ENCODE data around the gene C20orf204. TPM values are rescaled to one million over a fixed set of nuclear protein-coding genes. Genes with fewer than 3 reads are reported as not detected.

C20orf204 gene
- total and polyA plus RNA-seq, 9 of the 15 experiments (the other 6 are each of a cell fraction or from before 2014, with no cell fraction given), result 0.11 to 1.1 (median 0.36) TPM; not detected in 2

DNA sequence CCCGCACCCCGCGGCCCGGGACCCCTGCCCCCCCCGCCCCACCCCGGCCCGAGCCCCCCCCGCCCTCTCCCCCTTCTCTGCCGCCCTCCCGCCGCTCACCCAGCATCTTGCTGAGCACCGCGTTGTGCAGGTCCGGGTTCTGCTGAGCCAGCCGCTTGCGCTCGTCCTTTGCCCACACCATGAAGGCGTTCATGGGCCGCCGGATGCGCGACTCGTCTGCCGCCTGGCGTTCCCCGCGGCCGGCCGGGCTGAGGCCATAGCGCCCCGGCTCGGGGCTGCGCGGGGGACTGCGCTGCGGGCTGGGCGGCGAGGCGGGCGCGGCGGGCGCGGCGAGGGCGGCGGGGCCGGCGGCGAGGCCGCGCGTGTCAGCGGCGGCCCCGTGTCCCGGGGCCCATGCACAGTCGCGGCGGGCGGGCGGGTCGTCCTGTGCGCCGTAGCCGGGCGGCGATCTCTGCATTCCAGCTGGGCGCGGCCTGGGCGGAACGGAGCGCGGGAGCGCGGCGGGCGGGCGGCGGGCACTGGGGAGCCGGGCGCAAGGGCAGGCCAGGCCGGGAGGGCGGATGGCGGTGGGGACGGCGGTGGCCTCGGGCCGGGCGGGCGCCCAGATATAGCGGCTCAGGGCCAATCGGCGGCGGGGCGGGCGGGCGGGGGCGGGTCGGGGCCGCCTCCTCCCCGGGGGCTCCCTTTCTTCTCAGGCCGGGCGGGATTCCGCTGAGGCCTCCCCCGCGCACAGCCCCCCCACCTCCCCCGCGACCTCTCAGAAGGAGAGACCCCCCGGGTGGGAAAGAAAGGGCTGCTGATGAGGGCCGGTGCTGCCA lies 13.3 kb downstream of the C20orf204 start, which contains the start of gene SOX18 (continued):
- TF ChIP-seq ZNF431 (CRISPR knock-in tag; IDR thresholded peaks at IDR 0.05) (no peak), SMAD4 (CRISPR knock-in tag; conservative IDR thresholded peaks at IDR 0.05) (no peak), TAF7 (tag; IDR thresholded peaks at IDR 0.05) (no peak), SMARCB1 (IDR thresholded peaks at IDR 0.05; ENCODE audit: insufficient read length, low read depth) (no peak), NBN (IDR thresholded peaks at IDR 0.05; ENCODE audit: low read depth) (no peak), CBX1 (IDR thresholded peaks at IDR 0.05; ENCODE audit: low read depth) (no peak), ZNF778 (CRISPR knock-in tag; IDR thresholded peaks at IDR 0.05) (no peak), MYC (IDR thresholded peaks at IDR 0.05; ENCODE audit: low read depth, low read length) (no peak; the same call in 1 of the 2 replicates), MYC (CRISPR knock-in tag; IDR thresholded peaks at IDR 0.05; ENCODE audit: borderline replicate concordance, low read depth) (no peak), RB1 (IDR thresholded peaks at IDR 0.05; ENCODE audit: low read depth) (no peak), JUN (IDR thresholded peaks at IDR 0.05; ENCODE audit: borderline replicate concordance, low read depth, low read length) (no peak), JUN (CRISPR knock-in tag; IDR thresholded peaks at IDR 0.05; ENCODE audit: borderline replicate concordance) (no peak), CBFA2T3 (IDR thresholded peaks at IDR 0.05) (no peak)
- TF ChIP-seq, protein P1, sequence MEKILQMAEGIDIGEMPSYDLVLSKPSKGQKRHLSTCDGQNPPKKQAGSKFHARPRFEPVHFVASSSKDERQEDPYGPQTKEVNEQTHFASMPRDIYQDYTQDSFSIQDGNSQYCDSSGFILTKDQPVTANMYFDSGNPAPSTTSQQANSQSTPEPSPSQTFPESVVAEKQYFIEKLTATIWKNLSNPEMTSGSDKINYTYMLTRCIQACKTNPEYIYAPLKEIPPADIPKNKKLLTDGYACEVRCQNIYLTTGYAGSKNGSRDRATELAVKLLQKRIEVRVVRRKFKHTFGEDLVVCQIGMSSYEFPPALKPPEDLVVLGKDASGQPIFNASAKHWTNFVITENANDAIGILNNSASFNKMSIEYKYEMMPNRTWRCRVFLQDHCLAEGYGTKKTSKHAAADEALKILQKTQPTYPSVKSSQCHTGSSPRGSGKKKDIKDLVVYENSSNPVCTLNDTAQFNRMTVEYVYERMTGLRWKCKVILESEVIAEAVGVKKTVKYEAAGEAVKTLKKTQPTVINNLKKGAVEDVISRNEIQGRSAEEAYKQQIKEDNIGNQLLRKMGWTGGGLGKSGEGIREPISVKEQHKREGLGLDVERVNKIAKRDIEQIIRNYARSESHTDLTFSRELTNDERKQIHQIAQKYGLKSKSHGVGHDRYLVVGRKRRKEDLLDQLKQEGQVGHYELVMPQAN (IDR thresholded peaks at IDR 0.05; ENCODE audit: borderline replicate concordance), result no peak
- TF ChIP-seq, protein P2, sequence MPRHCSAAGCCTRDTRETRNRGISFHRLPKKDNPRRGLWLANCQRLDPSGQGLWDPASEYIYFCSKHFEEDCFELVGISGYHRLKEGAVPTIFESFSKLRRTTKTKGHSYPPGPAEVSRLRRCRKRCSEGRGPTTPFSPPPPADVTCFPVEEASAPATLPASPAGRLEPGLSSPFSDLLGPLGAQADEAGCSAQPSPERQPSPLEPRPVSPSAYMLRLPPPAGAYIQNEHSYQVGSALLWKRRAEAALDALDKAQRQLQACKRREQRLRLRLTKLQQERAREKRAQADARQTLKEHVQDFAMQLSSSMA (CRISPR knock-in tag; IDR thresholded peaks at IDR 0.05), result no peak
- TF ChIP-seq, protein P3, sequence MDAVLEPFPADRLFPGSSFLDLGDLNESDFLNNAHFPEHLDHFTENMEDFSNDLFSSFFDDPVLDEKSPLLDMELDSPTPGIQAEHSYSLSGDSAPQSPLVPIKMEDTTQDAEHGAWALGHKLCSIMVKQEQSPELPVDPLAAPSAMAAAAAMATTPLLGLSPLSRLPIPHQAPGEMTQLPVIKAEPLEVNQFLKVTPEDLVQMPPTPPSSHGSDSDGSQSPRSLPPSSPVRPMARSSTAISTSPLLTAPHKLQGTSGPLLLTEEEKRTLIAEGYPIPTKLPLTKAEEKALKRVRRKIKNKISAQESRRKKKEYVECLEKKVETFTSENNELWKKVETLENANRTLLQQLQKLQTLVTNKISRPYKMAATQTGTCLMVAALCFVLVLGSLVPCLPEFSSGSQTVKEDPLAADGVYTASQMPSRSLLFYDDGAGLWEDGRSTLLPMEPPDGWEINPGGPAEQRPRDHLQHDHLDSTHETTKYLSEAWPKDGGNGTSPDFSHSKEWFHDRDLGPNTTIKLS (IDR thresholded peaks at IDR 0.05; ENCODE audit: borderline replicate concordance, low read depth), result no peak
- TF ChIP-seq, protein P4, sequence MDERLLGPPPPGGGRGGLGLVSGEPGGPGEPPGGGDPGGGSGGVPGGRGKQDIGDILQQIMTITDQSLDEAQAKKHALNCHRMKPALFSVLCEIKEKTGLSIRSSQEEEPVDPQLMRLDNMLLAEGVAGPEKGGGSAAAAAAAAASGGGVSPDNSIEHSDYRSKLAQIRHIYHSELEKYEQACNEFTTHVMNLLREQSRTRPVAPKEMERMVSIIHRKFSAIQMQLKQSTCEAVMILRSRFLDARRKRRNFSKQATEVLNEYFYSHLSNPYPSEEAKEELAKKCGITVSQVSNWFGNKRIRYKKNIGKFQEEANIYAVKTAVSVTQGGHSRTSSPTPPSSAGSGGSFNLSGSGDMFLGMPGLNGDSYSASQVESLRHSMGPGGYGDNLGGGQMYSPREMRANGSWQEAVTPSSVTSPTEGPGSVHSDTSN (CRISPR knock-in tag; IDR thresholded peaks at IDR 0.05; ENCODE audit: low read depth), result no peak
- TF ChIP-seq, protein P4 (tag; conservative IDR thresholded peaks at IDR 0.05; ENCODE audit: low read depth), result no peak
- TF ChIP-seq, protein P5, sequence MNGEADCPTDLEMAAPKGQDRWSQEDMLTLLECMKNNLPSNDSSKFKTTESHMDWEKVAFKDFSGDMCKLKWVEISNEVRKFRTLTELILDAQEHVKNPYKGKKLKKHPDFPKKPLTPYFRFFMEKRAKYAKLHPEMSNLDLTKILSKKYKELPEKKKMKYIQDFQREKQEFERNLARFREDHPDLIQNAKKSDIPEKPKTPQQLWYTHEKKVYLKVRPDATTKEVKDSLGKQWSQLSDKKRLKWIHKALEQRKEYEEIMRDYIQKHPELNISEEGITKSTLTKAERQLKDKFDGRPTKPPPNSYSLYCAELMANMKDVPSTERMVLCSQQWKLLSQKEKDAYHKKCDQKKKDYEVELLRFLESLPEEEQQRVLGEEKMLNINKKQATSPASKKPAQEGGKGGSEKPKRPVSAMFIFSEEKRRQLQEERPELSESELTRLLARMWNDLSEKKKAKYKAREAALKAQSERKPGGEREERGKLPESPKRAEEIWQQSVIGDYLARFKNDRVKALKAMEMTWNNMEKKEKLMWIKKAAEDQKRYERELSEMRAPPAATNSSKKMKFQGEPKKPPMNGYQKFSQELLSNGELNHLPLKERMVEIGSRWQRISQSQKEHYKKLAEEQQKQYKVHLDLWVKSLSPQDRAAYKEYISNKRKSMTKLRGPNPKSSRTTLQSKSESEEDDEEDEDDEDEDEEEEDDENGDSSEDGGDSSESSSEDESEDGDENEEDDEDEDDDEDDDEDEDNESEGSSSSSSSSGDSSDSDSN (IDR thresholded peaks at IDR 0.05; ENCODE audit: borderline replicate concordance in 1 of 2, low read depth in 2 of 2, low read length in 2 of 2), result peak; percentile 68 to 92
